NCI-H82 treated with DMSO at 0.1 percent for 48 hours (cell line): ENCODE results near the gene HS3ST6.
A peak's percentile ranks its signal among the peaks of the same experiment; 100 is the strongest.
"Not testable (repeated sequence)": the region's sequence is repeated elsewhere in the genome, so short reads cannot be mapped to it uniquely, and the experiment has no call there.

Experiments used
- DNase-seq: peaks from one replicate; lab custom pipeline; 2025; ENCODE audit not compliant: unreplicated experiment; lab: John Stamatoyannopoulos, UW

HS3ST6 gene

DNA sequence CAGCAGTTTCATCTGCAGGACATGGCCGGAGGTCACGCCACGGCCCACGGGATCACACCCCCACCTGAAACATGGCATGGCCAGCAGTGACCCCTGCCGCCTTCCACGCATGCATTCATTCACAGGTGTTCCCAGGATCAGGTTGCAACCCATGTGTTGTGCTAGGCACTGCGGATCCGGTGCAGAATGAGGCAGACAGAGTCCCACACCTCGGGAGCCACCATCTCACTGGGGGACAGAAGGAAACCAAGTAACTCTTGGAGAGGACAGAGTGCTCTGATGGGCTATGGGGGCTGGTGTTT lies 29.1 kb upstream of the HS3ST6 start:
- no peak for DNase-seq

DNA sequence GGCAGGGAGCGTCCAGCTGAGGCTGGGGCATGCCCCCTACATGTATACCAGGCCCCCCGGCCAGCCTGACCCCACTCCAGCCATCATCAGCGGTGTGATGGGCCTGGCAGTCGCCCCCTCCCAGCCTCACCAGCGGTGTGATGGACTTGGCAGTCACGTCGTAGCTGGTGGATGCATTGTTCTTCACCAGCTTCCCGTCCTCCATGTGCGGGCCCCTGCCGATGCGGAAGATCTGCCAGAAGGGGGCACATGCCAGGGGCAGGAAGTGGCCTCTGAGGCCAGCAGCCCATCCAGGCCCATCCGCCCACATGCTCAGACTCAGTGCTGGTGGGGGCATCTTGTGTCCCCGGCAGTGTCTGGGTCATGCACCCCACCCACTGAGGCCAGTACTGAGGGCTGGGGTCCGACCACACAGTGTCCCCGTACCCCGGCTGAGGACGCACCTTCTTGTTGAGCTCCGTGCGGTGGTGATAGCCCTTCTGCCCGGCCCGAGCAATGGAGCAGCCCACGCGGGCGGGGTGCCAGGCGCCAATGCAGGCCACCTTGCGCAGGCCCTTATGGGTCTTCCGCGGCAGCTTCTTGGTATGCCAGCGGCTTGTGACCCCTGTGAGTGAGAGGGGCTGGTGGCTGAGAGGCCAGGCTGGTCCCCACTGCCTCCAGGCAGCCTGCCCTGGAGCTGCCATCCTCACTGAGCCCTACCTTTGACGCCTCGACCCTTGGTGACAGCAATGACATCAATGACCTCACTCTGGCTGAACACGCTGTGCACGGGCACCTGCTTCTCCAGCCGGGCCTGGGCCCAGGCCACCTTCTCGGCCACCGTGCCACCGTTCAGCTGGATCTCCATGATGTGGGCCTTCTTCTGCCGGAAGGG lies 28.5 kb upstream of the HS3ST6 start:
- DNase-seq: no peak

DNA sequence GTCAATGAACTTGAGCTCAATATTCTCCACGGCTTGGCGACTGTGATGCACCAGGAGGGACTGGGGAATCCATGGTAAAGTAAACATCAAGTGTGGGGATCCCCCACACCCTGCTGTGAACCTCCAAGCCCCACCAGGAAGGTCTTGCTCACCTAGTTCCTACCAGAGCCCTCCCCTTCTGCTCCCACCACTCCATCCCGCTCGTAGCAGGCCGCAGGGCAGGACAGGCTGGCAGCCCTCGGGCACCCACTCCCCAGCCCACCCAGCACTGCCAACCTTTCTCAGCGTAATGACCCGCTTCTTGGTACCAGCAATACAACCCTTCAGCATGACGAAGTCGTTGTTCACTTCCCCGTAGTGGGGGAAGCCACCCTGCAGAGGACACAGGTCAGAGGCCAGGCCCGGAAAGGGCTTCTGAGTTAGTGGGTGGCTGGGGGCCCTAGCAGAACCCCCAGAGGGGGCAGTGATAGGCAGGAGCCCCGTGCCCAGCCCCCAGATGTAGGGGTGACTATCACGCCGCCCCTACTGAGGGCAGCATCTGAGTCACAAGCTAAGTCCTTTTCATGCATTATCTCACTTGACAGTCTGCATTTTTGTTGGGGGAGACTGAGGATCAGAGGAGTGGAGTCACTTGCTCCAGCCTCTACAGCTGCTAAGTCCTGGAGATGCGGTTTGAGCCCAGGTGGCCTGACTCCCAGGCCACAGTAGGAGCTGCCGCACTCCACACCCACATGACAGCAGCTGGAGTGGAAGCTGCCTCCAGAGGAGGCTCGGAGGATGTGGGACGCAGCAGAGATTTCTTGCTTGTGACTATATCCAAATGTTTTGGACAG lies 27.6 kb upstream of the HS3ST6 start:
- no peak for DNase-seq

DNA sequence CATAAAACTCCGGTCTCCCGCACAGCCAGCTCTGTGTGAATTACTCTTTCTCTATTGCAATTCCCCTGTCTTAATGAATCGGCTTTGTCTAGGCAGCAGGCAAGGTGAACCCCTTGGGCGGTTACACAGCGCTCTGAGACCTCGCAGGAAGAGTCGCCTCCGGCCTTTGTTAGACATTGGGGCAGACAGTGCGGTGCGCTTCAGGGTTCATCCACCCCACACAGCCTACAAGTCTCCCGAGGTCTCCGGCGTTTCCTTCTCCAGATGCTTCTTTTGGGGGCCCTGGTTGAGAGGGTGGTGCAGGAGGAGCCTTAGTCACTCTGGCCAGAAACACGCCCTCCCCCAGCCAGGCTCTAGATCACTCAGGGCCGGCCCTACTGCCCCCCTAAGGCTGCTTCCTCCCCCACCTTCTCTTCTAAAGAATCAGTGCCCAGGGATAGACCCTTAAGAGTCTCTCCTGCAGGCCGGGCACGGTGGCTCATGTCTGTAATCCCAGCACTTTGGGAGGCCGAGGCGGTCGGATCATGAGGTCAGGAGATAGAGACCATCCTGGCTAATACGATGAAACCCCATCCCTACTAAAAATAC lies 26.5 kb upstream of the HS3ST6 start:
- DNase-seq: no peak

DNA sequence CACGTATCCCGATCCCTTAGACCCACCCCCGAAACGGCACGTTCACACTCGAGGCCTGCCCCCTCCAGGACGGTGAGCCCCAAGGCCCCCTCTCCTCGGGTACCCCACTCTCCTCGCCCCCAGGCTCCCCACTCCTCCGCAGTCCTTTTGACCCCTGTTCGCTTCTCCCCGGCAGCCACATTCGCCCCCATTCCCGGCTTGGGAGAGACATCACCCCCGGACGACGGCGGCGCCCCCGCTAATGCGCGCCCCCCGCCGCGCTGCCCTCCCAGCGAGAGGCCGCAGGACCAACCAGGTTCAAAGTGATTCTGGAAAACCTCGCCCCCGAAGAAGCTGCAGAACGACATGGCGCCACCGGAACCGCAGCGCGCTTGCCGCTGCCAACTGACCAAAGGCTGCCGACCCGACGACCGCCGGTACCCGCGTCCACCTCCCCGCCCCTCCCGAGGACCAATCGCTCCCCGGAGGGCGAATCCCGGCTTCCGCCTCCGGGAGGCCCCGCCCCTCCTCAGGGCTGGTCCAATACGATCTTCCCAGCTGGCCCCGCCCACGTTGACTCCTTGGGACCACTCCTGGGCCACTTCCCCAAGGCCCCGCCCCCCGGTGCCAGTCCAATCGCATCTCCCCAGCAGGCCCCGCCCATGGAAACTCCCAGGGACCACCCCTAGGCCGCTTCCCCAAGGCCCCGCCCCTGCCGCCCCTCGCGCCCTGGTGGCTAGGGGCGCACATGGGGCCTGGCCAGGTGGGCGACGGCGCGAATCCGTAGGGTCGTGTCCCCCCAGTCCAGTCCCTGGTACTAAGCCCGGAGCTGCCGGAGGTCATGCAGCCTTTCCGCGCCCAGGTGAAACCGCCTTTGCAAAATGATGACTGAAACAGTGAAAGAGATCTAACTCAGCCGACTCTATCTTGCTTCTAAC lies 24.9 kb upstream of the HS3ST6 start, which contains the start of gene MSRB1:
Gene MSRB1, minus strand, starts transcription at position 390 of the 917 bp plus-strand sequence. Its CDS starts 43 bp downstream, at position 347.
- peak; percentile 99 for DNase-seq

DNA sequence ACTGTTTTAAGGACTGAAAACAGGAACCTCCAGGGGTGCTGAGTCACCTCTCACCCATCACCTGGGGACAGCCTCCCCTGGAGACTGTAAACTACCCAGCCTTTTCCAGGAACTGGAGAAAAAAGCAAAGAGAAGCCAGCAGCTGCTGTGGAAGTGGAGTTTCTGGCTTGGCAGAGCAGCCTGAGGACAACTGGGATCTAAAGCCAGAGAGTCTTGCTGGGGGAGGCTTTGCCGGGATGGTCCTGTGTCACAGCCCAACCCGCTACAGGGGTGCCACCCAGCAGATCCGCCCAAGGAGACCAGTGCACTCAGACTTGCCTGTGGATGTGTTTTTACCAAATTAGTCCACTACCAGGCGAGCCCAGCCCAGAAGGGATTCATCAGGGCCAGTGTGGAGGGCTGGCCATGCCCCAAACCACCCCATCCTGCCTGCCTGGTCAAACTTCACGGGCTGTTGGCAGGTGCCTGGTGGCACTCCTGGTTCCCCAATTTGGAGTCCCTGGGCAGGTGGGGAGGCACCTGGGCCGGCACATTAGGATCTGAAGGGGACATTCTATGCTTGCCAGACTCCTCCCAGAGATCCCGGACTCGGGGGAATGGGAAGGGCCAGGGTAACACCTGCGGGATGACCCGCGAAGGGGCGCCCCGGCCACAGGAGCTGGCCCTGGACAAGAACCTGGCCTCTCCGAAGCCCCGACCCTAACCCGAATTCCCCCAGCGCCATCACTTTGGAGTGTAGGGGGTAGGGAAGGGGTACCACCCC lies 24.0 kb upstream of the HS3ST6 start:
- no peak for DNase-seq

DNA sequence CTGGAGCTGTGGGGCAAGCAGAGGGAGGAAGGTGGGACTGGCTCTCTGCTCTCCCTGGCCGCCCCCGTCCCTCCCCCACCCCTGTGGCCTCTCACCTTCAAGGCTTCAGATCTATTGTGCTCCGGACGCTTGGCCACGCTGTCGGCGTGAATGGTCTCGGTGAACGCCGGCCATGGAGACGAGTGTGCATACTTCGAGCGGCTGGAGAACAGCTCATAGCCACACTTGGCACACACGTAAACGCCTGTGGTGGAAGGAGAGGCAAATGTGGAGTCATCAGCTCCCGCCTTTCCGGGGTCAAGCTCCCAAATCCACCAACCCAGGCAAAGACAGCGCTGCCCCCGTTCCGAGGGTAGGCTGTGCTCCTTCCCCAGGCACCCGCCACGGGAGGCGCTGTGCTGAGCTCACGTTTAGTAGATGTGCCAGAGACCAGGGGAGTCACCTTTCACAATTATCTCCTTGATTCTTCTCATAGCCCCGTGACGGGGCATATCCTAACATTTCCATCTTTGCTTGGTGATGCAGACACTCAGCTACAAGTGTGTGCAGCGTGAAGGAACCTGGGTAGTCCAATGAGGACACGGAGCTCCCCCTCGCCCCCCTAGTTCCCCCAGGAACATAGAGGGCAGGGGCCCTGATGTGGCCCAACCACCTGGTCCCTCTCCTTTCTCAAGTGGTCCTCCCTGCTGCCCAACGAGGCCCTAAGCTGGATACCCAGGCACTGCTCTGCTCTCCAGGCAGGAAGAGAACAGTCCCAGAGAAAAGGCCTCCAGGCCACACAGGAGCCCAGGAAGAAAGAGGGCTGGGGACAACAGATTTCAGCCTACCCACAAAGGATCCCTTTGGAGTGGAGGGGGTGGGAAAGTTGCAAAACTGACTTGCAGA lies 23.2 kb upstream of the HS3ST6 start:
- DNase-seq: no peak

DNA sequence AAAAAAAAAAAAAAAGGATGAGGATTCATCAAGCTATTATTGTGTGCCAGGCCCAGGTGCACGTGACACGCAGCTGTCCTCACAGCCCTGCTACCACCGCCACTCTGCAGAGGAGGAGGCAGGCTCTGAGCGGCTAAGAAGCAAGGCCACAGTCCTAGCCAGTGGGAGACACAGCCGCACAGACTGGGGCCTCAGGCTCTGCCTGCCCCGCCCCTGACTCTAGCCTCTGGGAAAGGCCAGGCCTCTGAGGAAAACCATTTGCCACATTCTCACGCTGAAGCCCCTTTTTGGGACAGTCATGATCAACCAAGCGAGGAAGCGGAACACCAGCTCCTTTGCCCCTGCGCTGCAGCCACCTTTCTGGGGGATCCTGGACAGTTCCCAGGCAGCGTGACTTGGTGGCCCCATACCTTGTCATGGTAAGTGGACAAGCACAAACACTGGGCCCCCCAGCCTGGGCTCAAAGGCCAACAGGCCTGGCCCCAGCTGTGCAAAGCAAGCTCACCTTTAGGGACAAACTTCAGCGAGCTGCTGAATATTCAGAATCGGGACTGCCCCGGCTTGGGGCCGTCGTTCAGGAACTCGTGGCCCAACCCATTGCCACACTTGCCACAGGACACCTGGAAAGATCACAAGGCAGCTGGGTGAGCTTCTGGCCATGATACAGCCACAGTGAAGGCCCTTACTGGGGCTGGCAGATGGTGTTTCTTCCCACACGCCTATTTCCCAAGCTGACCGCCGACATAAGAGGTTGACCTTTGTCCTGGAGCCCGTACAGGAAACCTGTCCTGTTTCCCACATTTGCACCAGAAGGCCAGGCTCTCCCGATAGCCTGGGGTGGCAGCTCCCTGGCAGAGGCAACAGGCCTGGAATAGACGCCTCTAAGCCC lies 22.3 kb upstream of the HS3ST6 start:
- DNase-seq: no peak

DNA sequence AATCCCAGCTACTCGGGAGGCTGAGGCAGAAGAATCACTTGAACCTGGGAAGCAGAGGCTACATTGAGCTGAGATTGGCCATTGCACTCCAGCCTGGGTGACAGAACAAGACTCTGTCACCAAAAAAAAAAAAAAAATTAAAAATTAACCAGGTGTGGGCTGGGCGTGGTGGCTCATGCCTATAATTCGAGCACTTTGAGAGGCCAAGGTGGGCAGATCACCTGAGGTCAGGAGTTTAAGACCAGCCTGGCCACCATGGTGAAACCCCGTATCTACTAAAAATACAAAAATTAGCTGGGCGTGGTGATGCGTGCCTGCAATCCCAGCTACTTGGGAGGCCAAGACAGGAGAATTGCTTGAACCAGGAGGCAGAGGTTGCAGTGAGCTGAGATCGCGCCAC lies 21.6 kb upstream of the HS3ST6 start:
- not testable (repeated sequence) for DNase-seq

DNA sequence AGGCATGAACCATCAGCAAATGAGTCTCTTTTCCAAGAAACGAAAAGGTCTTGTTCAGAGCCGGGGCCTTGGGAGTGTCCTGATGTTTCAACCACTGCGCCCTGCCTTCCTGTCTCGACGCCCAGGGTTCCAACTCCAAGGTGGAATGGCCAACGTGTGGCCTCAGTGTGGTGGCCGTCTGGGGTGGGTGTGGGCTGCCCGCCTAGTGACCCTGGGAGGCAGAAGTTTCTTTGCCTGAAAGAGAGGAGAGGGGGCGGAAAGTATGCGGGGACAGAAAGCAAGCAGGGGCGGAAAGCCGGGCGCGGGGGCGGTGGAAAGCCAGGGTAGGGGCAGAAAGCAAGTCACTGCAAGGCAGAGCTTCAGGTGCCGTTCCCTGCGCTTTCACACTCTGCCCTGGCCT lies 20.7 kb upstream of the HS3ST6 start:
- DNase-seq: no peak

DNA sequence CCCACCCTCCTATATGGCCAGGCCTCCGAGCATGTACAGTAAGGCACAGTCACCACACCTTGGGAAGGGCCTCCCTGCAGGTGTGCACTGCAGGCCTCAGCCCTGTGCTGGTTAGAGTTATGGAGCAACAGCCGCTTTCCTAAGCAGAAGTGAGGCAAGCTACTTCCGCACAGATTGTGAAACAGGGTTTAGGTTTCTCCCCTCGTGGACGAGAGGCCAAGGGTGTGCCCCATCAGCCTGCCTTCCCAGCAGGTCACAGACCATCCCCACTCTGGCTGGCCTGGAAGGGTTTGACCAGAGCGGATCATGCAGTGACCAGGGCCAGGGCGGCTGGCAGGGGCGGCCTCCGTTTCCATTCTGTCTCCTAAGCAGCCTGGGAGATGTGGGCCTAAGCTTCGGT lies 20.1 kb upstream of the HS3ST6 start:
- DNase-seq: no peak

DNA sequence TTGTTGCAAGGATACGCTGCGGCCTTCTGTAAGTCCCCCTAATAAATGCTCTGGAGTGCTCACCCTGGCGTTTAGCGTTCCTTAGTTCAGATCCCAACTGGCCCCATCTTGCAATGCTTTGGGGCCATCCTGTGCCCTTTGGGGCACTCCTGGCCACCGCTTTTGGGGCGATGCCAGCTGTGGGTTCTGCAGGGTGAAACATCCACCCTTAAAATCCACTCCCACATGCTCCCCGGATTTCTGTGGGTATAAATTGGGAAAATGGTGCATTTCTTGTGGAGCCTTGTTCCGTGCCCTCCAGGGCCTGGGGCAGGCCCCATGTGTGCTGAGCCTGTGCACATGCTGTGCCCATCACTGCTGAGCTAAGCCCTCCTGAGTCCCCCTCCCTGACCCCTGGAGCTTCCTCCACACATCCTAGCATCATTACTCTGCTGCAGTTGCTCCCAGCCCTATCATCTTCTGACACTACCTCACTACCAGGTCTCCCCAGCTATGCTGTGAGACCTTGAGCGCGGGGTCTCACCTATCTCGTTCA lies 18.8 kb upstream of the HS3ST6 start:
- no peak for DNase-seq

DNA sequence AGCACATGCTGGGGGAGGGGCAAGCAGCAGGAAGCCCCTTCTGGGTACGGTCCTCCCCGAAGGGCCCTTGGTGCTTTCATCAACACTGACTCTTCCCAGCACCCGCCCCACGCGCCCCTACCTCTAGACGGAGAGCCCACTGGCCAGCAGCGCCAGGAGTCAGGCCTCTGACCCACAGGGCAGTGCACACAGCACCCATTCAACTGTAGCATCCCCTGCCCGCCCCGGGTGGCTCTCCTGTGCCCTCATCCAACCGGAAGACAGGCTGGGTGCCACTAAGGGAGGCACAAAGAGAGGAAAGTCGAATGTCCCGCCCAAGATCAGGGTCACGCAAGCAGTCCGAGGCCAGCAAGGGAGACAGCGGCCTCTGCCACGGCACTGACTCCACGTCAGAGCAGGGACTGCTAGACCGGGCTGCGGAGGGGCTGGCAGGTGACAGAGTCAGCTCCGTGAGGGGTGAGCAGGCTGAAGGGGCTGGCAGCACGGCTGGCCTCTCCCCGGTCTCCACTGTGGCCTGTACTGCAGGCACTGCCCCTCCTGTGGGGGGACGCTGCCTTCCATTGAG lies 15.0 kb upstream of the HS3ST6 start:
- DNase-seq: no peak

DNA sequence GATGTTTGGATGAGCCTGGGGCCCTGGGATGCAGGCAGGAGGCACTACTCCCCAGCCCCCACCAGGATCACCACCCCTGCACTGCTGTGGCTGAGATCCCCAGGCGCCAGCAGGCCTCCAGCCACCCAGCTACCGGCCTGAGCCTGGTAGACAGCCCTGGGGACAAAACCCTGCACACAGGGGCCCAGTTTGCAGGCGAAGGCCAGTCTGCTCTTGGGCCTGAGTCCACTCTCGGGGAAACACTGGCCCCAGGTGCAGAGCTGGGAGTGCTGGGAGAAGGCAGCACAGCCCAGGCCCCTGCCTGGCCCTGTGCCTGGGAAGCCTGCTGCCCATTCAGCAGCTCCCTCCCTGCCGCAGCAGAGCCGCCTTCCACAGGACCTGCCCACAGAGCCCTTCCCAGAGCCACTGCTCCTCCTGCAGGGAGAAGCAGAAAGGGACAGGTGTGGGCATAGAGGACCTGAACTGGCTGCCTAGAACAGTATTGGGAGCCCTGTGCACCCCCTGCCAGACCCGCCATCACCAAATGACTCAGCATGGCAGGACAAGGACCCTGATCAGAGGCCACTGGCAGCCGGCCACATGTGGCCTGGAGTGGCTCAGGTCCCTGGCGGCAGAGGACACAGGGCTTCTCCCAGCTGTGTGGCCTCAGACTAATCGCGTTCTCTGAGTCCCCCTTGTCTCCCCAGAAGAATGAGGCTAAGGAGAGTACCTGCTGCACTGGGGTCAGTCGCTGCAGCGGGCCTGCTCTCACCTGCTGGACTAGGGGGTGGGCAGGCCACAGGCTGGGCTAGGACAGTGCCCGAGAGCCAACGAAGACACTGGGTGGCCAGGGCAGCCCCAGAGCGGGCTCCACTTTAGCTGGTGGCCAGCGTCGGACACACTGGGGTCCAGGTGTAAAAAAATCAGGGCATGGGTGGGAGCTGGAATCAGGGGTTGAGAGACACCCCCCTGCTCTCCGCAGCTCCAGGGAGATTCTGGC lies 14.1 kb upstream of the HS3ST6 start:
- no peak for DNase-seq

DNA sequence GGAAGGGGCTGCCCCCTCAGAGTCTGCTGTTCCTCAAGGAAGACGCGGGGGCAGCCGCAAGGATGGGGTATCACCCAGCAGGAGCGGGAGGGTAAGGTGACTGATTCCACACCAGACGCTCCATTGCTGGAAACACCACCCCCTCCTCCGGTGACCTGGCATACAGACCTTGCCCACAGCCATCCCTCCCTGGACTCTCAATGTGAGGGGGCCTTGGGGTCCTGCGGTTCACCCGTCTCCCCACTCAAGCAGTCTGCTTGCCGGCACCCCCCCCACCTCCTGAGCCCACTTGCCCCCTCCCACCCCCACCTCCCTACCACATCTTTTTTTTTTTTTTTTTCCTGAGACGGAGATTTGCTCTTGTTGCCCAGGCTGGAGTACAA lies 12.1 kb upstream of the HS3ST6 start:
- DNase-seq: no peak

DNA sequence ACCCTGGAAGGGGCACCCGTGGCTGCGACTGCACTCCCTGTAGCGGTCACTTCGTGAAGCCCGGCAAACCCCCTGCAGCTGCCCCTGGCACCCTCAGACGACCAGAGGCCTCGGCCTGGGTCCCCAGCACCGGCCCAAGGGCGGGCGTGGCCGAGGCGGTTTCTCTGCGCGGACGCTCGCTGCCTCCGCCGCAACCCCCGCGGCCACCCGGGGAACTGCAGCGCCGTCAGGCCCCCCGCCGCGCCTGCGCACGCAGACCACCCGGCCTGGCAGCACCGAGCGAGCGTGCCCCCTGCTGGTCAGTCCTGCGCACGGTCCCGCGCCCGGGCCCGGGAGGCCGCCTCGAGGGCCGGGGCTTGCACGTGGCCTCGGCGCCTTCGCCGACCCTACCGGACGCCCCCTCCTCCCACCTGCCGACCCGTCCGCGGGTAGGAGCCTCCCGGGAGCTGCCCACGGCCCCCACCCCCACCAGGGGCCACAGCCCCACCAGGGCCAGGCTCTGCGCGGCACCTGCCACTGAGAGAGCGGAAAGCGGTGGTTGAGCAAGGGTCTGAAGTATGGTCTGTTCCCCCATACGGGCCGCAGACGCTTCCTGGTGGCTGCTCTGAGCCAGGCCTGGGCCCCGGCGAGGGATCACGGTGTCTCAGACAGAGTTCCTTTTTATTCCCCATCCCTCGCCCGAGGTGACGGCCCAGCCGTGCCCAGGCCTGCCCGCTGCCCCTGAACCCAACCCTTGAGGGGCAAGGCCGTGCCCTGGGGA lies 11.5 kb upstream of the HS3ST6 start:
- DNase-seq: peak; percentile 14
